GM12878 (cell line): ENCODE measurements around the gene SMIM22. TPM values are rescaled to one million over a fixed set of nuclear protein-coding genes. Genes with fewer than 3 reads are reported as not detected.

Source experiments
- ATAC-seq: fragments of 200-7000 bp; cut with Tn5 transposase; 3 replicates; pipeline ENCODE4 v1.9.1; 2020; ENCODE audit warnings: mild to moderate bottlenecking, moderate library complexity
- BruUV-seq: library from RNA; stranded (reverse); fragments of 400-500 nt; replicated peaks from 2 replicates; lab custom pipeline; 2021; lab: Mats Ljungman, UMichigan
- CTCF ChIA-PET: fragments of 300-600 bp; sonication (Branson Sonifier 250); formaldehyde crosslinking; extraction: SDS; loops from one replicate; lab custom pipeline; 2021; ENCODE audit warnings: inconsistent platforms; lab: Yijun Ruan, JAX
- POLR2A ChIA-PET: fragments of 350-600 bp; formaldehyde crosslinking; extraction: SDS; loops from one replicate; lab custom pipeline; 2021; ENCODE audit warnings: inconsistent platforms; lab: Charles Lee
- RAD21 ChIA-PET: fragments of 300-600 bp; sonication (Branson Sonifier 250); formaldehyde crosslinking; loops from one replicate; lab custom pipeline; 2023; ENCODE audit warnings: antibody characterized with exemption; ENCODE audit not compliant: unreplicated experiment; lab: Charles Lee
- SMC1A ChIA-PET: fragments of 300-600 bp; sonication (Branson Sonifier 250); formaldehyde crosslinking; loops from one replicate; lab custom pipeline; 2023; ENCODE audit not compliant: unreplicated experiment, uncharacterized antibody; lab: Charles Lee
- DNase-seq: peaks from one replicate; pipeline ENCODE4 v3.0.0-alpha.2; 2011; ENCODE audit warnings: low read depth, low spot score
- FAIRE-seq: peaks from 3 replicates; lab custom pipeline; 2011; peaks lifted over from hg19 to GRCh38; lab: Jason Lieb, UNC
- H2AFZ ChIP-seq: 2 replicates; pipeline ENCODE4 v1.6.0; 2011; ENCODE audit warnings: low read depth, low read length, control low read depth; ENCODE audit not compliant: control insufficient read depth
- H3K27ac ChIP-seq: 2 replicates; pipeline ENCODE4 v1.5.1; 2011; ENCODE audit warnings: control low read depth; ENCODE audit not compliant: control insufficient read depth, insufficient read depth
- H3K27me3 ChIP-seq, 2 experiments: replicated peaks in 1 of 2; 2 replicates each; pipeline versions ENCODE4 v1.6.0 to v1.6.1; 2011; ENCODE audit warnings: low read length in 1 of 2; ENCODE audit not compliant: control insufficient read depth in 2 of 2, insufficient read depth in 2 of 2
- H3K36me3 ChIP-seq, 2 experiments: 2 replicates each; pipeline ENCODE4 v1.5.1; 2011; ENCODE audit warnings: low read length in 1 of 2; ENCODE audit not compliant: control insufficient read depth in 2 of 2, insufficient read depth in 2 of 2
- H3K4me1 ChIP-seq: 2 replicates; pipeline ENCODE4 v1.6.1; 2011; ENCODE audit warnings: mild to moderate bottlenecking, low read length, moderate library complexity, mixed read lengths; ENCODE audit not compliant: control insufficient read depth, insufficient read depth
- H3K4me2 ChIP-seq: 2 replicates; pipeline ENCODE4 v1.6.0; 2011; ENCODE audit warnings: control low read depth; ENCODE audit not compliant: control insufficient read depth, insufficient read depth
- H3K4me3 ChIP-seq: fragments of 200-600 bp; sonication (generic); 2 replicates; pipeline ENCODE4 v1.5.1; 2016
- H3K79me2 ChIP-seq: 2 replicates; pipeline ENCODE4 v1.6.0; 2011; ENCODE audit warnings: low read length; ENCODE audit not compliant: control insufficient read depth, insufficient read depth
- H3K9ac ChIP-seq: 2 replicates; pipeline ENCODE4 v1.8.0; 2011; ENCODE audit warnings: low read length, control low read depth, mixed read lengths; ENCODE audit not compliant: control insufficient read depth, insufficient read depth
- H3K9me3 ChIP-seq: replicated peaks from 3 replicates; pipeline ENCODE4 v1.5.1; 2011; ENCODE audit warnings: mild to moderate bottlenecking, low read length; ENCODE audit not compliant: control insufficient read depth, insufficient read depth
- H4K20me1 ChIP-seq: 2 replicates; pipeline ENCODE4 v1.6.0; 2011; ENCODE audit not compliant: control insufficient read depth, insufficient read depth
- CHD1 ChIP-seq: IDR thresholded peaks from 2 replicates; pipeline ENCODE4 v1.6.1; 2012; ENCODE audit warnings: low read depth, low read length, improper control_type of control experiment
- WGBS: methylation state at CpG from one replicate; pipeline ENCODE4 v1.1.6; 2016; ENCODE audit warnings: low lambda C conversion rate; ENCODE audit not compliant: insufficient replicate concordance, insufficient coverage; ENCODE audit errors: missing lambda C conversion rate; 5-methylcytosine and 5-hydroxymethylcytosine counted together
- in situ Hi-C: fragments of 300-500 bp; cut with MboI; formaldehyde crosslinking; loops from 9 replicates; pipeline ENCODE4 v1.14.3; 2018; ENCODE audit warnings: mixed read lengths
- intact Hi-C: fragments of 100-400 bp; cut with micrococcal nuclease; formaldehyde crosslinking; loops from one replicate; pipeline ENCODE4 v1.14.2; 2022; ENCODE audit not compliant: unreplicated experiment
- polyA plus RNA-seq, 11 experiments: library from polyadenylated mRNA; depleted of rRNA in 4 of 11; unstranded in 6 of 11; stranded (reverse) in 5 of 11; fragments of >200 nt; fragmentation: Nextera tagmentation in 4 of 11; fragmentation: Illumina TruSeq in 1 of 11; extraction: Ambion mirVana in 4 of 11; extraction: Trizol in 1 of 11; gene quantifications; 1 replicate in 1 of 11; 2 replicates in 10 of 11; pipeline versions ENCODE4 v1.2.1 to v1.2.3, GENCODE V29; 2011 to 2016; ENCODE audit warnings: inconsistent platforms in 2 of 11, missing spikeins in 2 of 11, low read depth in 1 of 11
- total RNA-seq, 4 experiments: library from RNA; depleted of rRNA in 3 of 4; stranded (reverse); fragments of >200 nt in 3 of 4; fragmentation: Illumina TruSeq in 1 of 4; extraction: Trizol in 1 of 4; gene quantifications; 2 replicates each; pipeline versions ENCODE4 v1.2.1 to v1.2.3, GENCODE V29; 2013 to 2021
- TF ChIP-seq, protein P1 (sequence below): fragments of 450-650 bp; IDR thresholded peaks from 2 replicates; pipeline ENCODE4 v1.6.1; 2016; ENCODE audit warnings: mild to moderate bottlenecking, moderate library complexity, borderline replicate concordance

The SMIM22 gene
- total and polyA plus RNA-seq, 10 of the 15 experiments (the other 5 are each of a cell fraction or from before 2014, with no cell fraction given) = 0.83 TPM; not detected in 9

GRCh38 chr16:4780235-4780634, 14.9 kb upstream of the SMIM22 start:
- no peak for DNase-seq
- ChIA-PET CTCF (no interaction called here), SMC1A (no interaction called here), POLR2A (no interaction called here), RAD21 (no interaction called here)
- in situ Hi-C loops (no loop called here), intact Hi-C loops (no loop called here)
- ATAC-seq = no peak
- TF ChIP-seq, protein P1, sequence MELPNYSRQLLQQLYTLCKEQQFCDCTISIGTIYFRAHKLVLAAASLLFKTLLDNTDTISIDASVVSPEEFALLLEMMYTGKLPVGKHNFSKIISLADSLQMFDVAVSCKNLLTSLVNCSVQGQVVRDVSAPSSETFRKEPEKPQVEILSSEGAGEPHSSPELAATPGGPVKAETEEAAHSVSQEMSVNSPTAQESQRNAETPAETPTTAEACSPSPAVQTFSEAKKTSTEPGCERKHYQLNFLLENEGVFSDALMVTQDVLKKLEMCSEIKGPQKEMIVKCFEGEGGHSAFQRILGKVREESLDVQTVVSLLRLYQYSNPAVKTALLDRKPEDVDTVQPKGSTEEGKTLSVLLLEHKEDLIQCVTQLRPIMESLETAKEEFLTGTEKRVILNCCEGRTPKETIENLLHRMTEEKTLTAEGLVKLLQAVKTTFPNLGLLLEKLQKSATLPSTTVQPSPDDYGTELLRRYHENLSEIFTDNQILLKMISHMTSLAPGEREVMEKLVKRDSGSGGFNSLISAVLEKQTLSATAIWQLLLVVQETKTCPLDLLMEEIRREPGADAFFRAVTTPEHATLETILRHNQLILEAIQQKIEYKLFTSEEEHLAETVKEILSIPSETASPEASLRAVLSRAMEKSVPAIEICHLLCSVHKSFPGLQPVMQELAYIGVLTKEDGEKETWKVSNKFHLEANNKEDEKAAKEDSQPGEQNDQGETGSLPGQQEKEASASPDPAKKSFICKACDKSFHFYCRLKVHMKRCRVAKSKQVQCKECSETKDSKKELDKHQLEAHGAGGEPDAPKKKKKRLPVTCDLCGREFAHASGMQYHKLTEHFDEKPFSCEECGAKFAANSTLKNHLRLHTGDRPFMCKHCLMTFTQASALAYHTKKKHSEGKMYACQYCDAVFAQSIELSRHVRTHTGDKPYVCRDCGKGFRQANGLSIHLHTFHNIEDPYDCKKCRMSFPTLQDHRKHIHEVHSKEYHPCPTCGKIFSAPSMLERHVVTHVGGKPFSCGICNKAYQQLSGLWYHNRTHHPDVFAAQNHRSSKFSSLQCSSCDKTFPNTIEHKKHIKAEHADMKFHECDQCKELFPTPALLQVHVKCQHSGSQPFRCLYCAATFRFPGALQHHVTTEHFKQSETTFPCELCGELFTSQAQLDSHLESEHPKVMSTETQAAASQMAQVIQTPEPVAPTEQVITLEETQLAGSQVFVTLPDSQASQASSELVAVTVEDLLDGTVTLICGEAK = peak; percentile 69; the same call in 1 of the 2 replicates
- no peak for TF ChIP-seq CHD1
- Histone ChIP-seq H3K27ac (no peak overlapping the region), H3K4me1 (no peaks in the 10 kb centered on the region), H3K27me3 (no peaks in the 10 kb centered on the region), H3K36me3 (no peaks in the 10 kb centered on the region), H4K20me1 (no peaks in the 10 kb centered on the region), H3K4me2 (no peak overlapping the region), H3K4me3 (no peak overlapping the region), H3K9me3 (no peaks in the 10 kb centered on the region), H3K9ac (no peak overlapping the region), H2AFZ (no peak overlapping the region), H3K79me2 (no peaks in the 10 kb centered on the region)
- WGBS = 66% methylated on average over 4 of the region's 4 CpGs
- no peak for FAIRE-seq
- no TSS peak for BruUV-seq
